ENCODE measurements around the gene KIF3A.

The KIF3A gene

DNA sequence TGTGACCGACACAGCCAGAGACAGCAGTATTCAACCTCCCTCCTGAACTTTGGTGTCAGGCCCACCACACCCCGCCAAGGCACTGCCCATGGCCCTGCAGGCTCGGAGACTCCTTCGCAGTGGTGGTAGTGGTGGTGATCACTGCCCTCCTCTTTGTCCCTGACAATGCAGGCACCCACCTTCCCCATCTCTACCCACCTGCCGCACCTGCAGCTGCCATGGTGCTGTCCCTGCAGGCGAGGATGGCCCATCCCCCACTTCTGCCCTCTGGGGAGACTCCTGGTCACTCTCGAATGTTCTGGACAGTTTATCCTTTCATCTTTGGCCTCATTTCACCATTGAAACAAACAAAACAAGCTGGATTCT lies 67.9 kb downstream of the KIF3A start:
- Histone ChIP-seq H3K9me3 (ENCODE audit: control insufficient read depth, low read length) (no peaks in the 10 kb centered on the region), H3K4me1 (no peaks in the 10 kb centered on the region), H3K4me2 (ENCODE audit: low read length) (no peak overlapping the region), H3K27ac (no peak overlapping the region), H3K27me3 (ENCODE audit: control insufficient read depth, insufficient read depth, low read length) (no peaks in the 10 kb centered on the region), H2AFZ (no peak overlapping the region), H3K4me3 (ENCODE audit: low read depth, low read length) (no peak overlapping the region), H3K79me2 (no peaks in the 10 kb centered on the region), H3K9ac (no peak overlapping the region), H3K36me3 (ENCODE audit: control insufficient read depth, insufficient read depth, low read length) (no peaks in the 10 kb centered on the region)
- TF ChIP-seq, protein P1, sequence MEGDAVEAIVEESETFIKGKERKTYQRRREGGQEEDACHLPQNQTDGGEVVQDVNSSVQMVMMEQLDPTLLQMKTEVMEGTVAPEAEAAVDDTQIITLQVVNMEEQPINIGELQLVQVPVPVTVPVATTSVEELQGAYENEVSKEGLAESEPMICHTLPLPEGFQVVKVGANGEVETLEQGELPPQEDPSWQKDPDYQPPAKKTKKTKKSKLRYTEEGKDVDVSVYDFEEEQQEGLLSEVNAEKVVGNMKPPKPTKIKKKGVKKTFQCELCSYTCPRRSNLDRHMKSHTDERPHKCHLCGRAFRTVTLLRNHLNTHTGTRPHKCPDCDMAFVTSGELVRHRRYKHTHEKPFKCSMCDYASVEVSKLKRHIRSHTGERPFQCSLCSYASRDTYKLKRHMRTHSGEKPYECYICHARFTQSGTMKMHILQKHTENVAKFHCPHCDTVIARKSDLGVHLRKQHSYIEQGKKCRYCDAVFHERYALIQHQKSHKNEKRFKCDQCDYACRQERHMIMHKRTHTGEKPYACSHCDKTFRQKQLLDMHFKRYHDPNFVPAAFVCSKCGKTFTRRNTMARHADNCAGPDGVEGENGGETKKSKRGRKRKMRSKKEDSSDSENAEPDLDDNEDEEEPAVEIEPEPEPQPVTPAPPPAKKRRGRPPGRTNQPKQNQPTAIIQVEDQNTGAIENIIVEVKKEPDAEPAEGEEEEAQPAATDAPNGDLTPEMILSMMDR (IDR thresholded peaks at IDR 0.05), result no peak

DNA sequence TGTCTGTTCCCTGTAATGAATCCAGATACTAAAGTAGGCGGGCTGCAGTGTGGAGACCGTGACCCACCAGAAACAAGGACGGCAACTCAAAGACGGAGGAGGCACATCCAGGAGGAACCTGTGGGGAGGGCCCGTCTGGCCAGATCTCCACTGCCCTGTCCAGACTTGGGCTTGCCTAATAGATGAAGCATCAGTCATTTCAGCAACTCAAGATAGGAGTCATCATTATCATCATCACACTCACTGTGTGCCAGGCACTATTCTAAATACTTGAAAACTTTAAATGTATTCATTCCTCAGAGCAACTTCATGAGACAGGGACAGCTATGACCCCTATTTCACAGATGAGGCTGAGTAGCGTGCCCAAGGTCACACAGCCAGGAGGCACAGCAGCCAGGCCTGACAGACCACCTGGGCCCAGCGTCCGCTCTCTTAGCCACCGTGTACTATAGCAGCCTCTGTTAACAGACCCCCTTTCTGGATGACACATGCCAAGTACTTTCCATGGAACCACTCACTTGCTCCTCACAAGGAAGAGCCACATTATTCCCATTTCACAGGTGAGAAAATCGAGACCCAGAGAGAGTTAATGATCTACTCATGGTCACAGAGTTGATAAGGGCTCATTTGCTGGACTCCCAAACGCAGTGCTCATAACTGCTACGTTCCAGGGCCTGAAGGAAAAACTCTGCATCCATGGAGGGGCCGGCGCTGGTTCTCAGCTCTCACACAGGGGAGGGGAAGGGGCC lies 68.5 kb downstream of the KIF3A start:
- H3K4me3 ChIP-seq (ENCODE audit: low read depth, low read length), result no peak overlapping the region
- no peaks in the 10 kb centered on the region for H3K4me1 ChIP-seq
- H3K79me2 ChIP-seq, result no peaks in the 10 kb centered on the region
- H3K9ac ChIP-seq, result no peak overlapping the region
- no peak overlapping the region for H3K27ac ChIP-seq
- H3K4me2 ChIP-seq (ENCODE audit: low read length), result no peak overlapping the region
- H3K9me3 ChIP-seq (ENCODE audit: control insufficient read depth, low read length), result no peaks in the 10 kb centered on the region
- H3K36me3 ChIP-seq (ENCODE audit: control insufficient read depth, insufficient read depth, low read length), result no peaks in the 10 kb centered on the region
- H2AFZ ChIP-seq, result no peak overlapping the region
- TF ChIP-seq, protein P1 (IDR thresholded peaks at IDR 0.05), result no peak
- H3K27me3 ChIP-seq (ENCODE audit: control insufficient read depth, insufficient read depth, low read length), result no peaks in the 10 kb centered on the region

DNA sequence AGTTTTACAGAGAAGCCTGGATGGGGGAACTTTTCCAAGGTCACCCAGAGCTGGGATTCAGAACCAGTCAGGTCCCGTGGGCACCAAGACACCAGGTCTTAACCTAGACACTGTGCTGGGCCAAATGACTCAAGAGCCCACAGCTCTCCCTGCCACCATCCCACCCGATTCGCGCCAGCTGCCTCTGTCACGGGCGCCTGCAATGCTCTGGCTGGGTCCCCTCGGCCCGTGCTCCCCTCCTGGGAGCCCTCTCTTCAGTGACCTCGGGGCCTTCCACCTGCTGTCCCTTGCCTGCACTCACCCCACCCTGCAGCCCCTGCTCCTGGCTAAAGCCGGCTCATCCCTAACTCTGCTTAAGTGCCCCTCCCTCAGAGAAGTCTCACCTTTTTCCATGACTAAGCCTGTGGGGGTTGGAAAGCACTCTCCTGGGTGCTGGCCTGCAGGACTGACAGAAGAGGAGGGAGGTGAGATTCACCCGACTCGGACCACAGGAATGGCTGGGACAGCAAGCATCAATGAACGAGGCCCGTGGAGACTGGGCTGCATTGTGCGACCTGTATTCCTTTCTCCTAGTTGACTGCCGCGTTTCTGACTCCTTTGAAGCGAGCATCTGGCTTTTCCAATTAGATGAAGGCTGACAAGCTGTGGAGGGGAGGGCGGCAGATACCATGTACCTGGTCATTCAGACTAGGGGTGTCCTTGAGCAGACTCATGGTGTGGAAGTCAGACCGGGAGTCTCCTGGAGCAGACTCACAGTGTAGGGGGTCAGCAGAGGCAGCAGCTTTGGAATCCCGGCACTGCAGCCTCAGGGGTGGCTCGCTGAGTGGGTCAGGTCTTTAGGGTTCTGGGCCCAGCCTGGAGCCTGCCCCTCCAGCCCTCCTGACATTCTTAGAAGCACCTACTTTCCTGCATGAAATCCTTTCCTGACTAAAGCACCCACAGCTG lies 69.3 kb downstream of the KIF3A start:
- H3K4me1 ChIP-seq, result no peaks in the 10 kb centered on the region
- H2AFZ ChIP-seq, result no peak overlapping the region
- H3K79me2 ChIP-seq, result no peaks in the 10 kb centered on the region
- no peak overlapping the region for H3K4me2 ChIP-seq (ENCODE audit: low read length)
- no peak overlapping the region for H3K4me3 ChIP-seq (ENCODE audit: low read depth, low read length)
- no peak overlapping the region for H3K9ac ChIP-seq
- no peaks in the 10 kb centered on the region for H3K36me3 ChIP-seq (ENCODE audit: control insufficient read depth, insufficient read depth, low read length)
- H3K9me3 ChIP-seq (ENCODE audit: control insufficient read depth, low read length), result no peaks in the 10 kb centered on the region
- no peak overlapping the region for H3K27ac ChIP-seq
- TF ChIP-seq, protein P1 (IDR thresholded peaks at IDR 0.05), result no peak
- H3K27me3 ChIP-seq (ENCODE audit: control insufficient read depth, insufficient read depth, low read length), result no peaks in the 10 kb centered on the region

DNA sequence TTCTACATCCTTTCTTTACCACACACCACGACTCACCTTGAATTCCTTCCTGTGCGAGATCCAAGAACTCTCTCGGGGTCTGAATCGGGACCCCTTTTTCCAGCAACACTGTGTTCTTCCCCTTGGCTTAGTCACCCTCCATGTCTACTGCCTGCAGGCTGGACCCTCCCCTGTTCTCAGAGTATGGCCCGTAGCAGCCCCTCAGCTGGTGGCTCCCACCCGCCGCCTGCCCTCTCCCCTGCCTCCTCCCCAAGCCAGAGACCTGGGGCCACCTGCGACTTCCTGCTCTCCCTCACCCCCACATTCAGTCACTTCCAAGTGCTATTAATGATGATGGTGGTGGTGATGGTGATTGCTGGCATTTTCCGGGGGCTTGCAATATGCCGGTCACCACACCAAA lies 70.0 kb downstream of the KIF3A start:
- no peaks in the 10 kb centered on the region for H3K4me1 ChIP-seq
- no peaks in the 10 kb centered on the region for H3K27me3 ChIP-seq (ENCODE audit: control insufficient read depth, insufficient read depth, low read length)
- H3K4me2 ChIP-seq (ENCODE audit: low read length), result no peak overlapping the region
- no peak overlapping the region for H3K27ac ChIP-seq
- H2AFZ ChIP-seq, result no peak overlapping the region
- no peak overlapping the region for H3K9ac ChIP-seq
- no peaks in the 10 kb centered on the region for H3K36me3 ChIP-seq (ENCODE audit: control insufficient read depth, insufficient read depth, low read length)
- TF ChIP-seq, protein P1 (IDR thresholded peaks at IDR 0.05), result no peak
- no peak overlapping the region for H3K4me3 ChIP-seq (ENCODE audit: low read depth, low read length)
- H3K9me3 ChIP-seq (ENCODE audit: control insufficient read depth, low read length), result no peaks in the 10 kb centered on the region
- H3K79me2 ChIP-seq, result no peaks in the 10 kb centered on the region

Data from parathyroid adenoma (tissue), 2 donors.